Measurements from ENCODE around the gene ASPHD2.

Gene ASPHD2

GRCh38 chr22:26474682-26475081 is 45.6 kb downstream of the ASPHD2 start:
- no peak for TF ChIP-seq CTCF (IDR thresholded peaks at IDR 0.05; ENCODE audit: control insufficient read depth, extremely low read depth, insufficient read depth)
- H3K4me3 ChIP-seq (ENCODE audit: low read depth, low read length) = no peak overlapping the region
- DNase-seq (ENCODE audit: low read depth) = no peak

DNA sequence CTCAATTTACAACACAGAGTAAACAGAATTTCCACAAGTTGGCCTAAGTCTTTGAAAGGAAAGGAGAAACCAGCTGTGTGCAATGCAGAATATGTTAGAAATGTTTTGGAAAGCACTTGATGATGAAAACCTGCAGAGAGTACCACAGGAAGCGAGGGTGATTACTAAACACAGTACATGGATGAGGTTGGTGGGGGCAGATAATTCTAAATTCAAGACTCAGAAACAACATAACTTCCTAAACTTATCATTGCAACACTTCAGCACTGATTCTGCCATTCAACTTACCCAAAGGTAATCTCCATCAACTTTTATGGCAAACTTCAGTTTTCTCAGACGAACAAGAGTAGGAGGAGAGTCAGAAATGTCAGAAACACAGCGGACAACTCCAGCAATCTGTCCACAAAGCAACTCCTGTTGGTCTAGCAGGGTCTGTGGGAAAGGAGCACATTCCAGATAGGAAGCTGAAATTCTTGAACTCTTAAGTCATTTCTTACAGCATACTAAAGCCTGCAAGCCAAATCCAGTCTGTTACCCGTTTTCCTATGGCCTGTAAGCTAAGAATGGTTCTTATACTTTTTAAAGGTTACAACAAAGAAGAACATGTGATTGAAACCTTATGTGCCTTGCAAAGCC is 47.8 kb downstream of the ASPHD2 start:
- DNase-seq (ENCODE audit: low read depth) = no peak
- TF ChIP-seq CTCF (IDR thresholded peaks at IDR 0.05; ENCODE audit: control insufficient read depth, extremely low read depth, insufficient read depth) = no peak
- H3K4me3 ChIP-seq (ENCODE audit: low read depth, low read length) = no peak overlapping the region

- H3K4me3 ChIP-seq (ENCODE audit: low read depth, low read length) = no peak overlapping the region
- DNase-seq (ENCODE audit: low read depth) = no peak
Measured at GRCh38 chr22:26477341-26477731, 48.3 kb downstream of the ASPHD2 start.

DNA sequence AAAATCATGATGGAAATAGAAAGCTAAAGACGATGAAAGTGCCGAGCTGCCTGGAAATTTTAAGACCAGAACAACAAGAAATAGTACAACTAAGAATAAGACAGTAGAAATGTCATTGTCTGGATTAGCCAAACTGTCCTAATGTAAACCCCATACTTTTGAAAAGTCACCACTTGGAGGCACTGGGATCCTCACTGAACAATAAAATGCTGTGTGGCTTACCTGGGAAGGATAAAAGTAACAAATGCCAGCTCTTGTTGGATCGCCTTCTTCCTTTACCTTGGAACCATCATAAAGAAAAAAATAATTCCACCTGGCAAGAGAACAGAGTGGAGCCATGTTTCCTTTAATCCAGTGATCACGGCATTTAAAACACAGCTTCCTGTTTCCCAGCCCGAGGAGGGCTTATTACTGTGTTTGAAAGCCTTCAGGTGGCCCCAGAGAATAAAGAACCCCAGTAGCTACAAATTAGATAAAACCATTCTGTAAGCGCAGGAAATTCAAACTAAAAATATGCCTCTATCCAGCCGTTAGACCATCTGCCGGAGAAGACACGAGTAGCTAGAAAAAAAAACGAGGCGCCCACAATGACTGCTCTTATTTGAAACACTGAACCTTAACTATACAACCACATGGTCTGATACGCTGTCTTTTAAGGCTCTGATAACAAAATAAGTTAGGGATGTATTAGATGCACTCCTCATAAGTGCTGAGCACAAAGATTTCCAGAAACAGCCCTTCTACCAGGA is 50.2 kb downstream of the ASPHD2 start:
- 0 out of 2 replicates have a peak, but pooled peaks have one; percentile 13 for TF ChIP-seq CTCF (IDR thresholded peaks at IDR 0.05; ENCODE audit: control insufficient read depth, extremely low read depth, insufficient read depth)
- no peak for DNase-seq (ENCODE audit: low read depth)
- H3K4me3 ChIP-seq (ENCODE audit: low read depth, low read length) = peak overlapping the region; percentile 40

More at GRCh38 chr22:26477341-26477731, 48.3 kb downstream of the ASPHD2 start:
- TF ChIP-seq CTCF (IDR thresholded peaks at IDR 0.05; ENCODE audit: control insufficient read depth, extremely low read depth, insufficient read depth) = no peak

DNA sequence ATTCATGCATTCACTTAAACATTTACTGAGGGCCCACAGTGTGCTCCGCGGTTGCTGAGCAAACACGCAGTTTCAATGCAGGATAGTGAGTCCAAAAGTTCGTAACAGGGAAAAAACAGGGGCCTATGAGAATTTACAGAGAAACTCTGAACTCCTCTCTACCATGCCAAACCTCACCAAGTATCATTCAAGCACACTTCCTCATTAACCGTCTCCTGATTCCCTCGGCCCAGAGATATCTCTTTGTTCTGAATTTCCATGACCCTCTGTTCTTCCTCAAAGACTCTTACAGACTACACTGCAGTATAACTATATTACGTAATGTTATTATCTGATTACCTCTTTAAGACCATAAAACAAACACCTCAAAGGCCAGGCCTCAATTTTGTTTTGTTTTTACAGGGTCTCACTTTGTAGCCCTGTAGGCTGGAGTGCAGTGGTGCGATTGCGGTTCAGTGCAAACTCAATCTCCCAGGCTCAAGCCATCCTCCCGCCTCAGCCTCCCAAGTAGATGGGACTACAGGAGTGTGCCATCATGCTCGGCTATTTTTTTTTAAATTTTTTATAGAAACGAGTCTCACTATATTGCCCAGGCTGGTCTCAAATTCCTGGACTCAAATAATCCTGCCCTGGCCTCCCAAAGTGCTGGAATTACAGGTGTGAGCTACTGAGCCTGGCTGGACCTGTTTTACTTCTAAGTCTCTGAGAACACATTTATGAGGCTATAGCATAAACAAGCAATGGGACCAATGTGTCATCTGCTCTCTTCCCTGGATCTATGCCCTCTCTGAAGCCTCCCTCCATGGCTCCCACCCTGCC is 50.9 kb downstream of the ASPHD2 start:
- peak; percentile 57 for DNase-seq (ENCODE audit: low read depth)
- peak overlapping the region; percentile 40 for H3K4me3 ChIP-seq (ENCODE audit: low read depth, low read length)
- no peak for TF ChIP-seq CTCF (IDR thresholded peaks at IDR 0.05; ENCODE audit: control insufficient read depth, extremely low read depth, insufficient read depth)

- no peak for TF ChIP-seq CTCF (IDR thresholded peaks at IDR 0.05; ENCODE audit: control insufficient read depth, extremely low read depth, insufficient read depth)
- no peak for DNase-seq (ENCODE audit: low read depth)
- H3K4me3 ChIP-seq (ENCODE audit: low read depth, low read length) = peak overlapping the region; percentile 40
Measured at GRCh38 chr22:26480611-26480932, 51.5 kb downstream of the ASPHD2 start.

Data from LNCaP clone FGC (cell line).